Hepatocyte (in vitro differentiated cells): ENCODE data around the gene RAG1. TPM values are rescaled to one million over a fixed set of nuclear protein-coding genes. Genes with fewer than 3 reads are reported as not detected.

ENCODE experiments used
- DNase-seq: peaks from one replicate; pipeline ENCODE4 v3.0.0-alpha.2; 2016; ENCODE audit warnings: low spot score
- H2AFZ ChIP-seq: fragments of 200-600 bp; sonication (generic); 2 replicates; pipeline ENCODE4 v1.6.0; 2016; ENCODE audit warnings: antibody characterized with exemption, mild to moderate bottlenecking
- H3K27ac ChIP-seq: fragments of 200-600 bp; sonication (generic); 2 replicates; pipeline ENCODE4 v1.5.1; 2016; ENCODE audit warnings: mild to moderate bottlenecking
- H3K27me3 ChIP-seq: fragments of 200-600 bp; sonication (generic); 2 replicates; pipeline ENCODE4 v1.6.1; 2016
- H3K36me3 ChIP-seq: fragments of 200-600 bp; sonication (generic); replicated peaks from 2 replicates; pipeline ENCODE4 v1.5.1; 2016; ENCODE audit warnings: low read depth; ENCODE audit not compliant: insufficient read depth
- H3K4me1 ChIP-seq: fragments of 200-600 bp; sonication (generic); 2 replicates; pipeline ENCODE4 v1.5.1; 2016; ENCODE audit warnings: mild to moderate bottlenecking, moderate library complexity; ENCODE audit not compliant: insufficient read depth
- H3K4me2 ChIP-seq: fragments of 200-600 bp; sonication (generic); 2 replicates; pipeline ENCODE4 v1.6.0; 2016
- H3K4me3 ChIP-seq: fragments of 200-600 bp; sonication (generic); 2 replicates; pipeline ENCODE4 v1.5.1; 2016; ENCODE audit warnings: mild to moderate bottlenecking
- H3K79me2 ChIP-seq: fragments of 200-600 bp; sonication (generic); 2 replicates; pipeline ENCODE4 v1.6.0; 2017; ENCODE audit warnings: mild to moderate bottlenecking
- H3K9me2 ChIP-seq: fragments of 200-600 bp; sonication (generic); replicated peaks from 2 replicates; pipeline ENCODE4 v1.6.0; 2017; ENCODE audit warnings: mild to moderate bottlenecking; ENCODE audit not compliant: insufficient read depth
- H3K9me3 ChIP-seq: fragments of 200-600 bp; sonication (generic); 2 replicates; pipeline ENCODE4 v1.5.1; 2016; ENCODE audit warnings: low read depth, mild to moderate bottlenecking
- H4K20me1 ChIP-seq: fragments of 200-600 bp; sonication (generic); 2 replicates; pipeline ENCODE4 v1.6.0; 2016; ENCODE audit warnings: mild to moderate bottlenecking; ENCODE audit not compliant: insufficient read depth, poor library complexity, severe bottlenecking
- EZH2 ChIP-seq: fragments of 200-600 bp; sonication (generic); IDR thresholded peaks from 2 replicates; pipeline ENCODE4 v1.6.1; 2016; ENCODE audit warnings: antibody characterized with exemption, mild to moderate bottlenecking, borderline replicate concordance
- EZH2phosphoT487 ChIP-seq: fragments of 200-600 bp; sonication (generic); IDR thresholded peaks from one replicate; pipeline ENCODE4 v1.6.1; 2018; ENCODE audit warnings: antibody characterized with exemption, mild to moderate bottlenecking, low read depth, moderate library complexity; ENCODE audit not compliant: unreplicated experiment, severe bottlenecking
- WGBS: methylation state at CpG from one replicate; pipeline ENCODE4 v1.1.6; 2016; ENCODE audit warnings: low lambda C conversion rate; ENCODE audit errors: missing lambda C conversion rate; 5-methylcytosine and 5-hydroxymethylcytosine counted together
- polyA plus RNA-seq: library from polyadenylated mRNA; unstranded; fragments of >200 nt; fragmentation: Nextera tagmentation; extraction: Ambion mirVana; gene quantifications from 2 replicates; pipeline ENCODE4 v1.2.1, GENCODE V29; 2016
- total RNA-seq: library from RNA; depleted of rRNA; stranded (reverse); fragments of >200 nt; gene quantifications from 2 replicates; pipeline ENCODE4 v1.2.3, GENCODE V29; 2014
- TF ChIP-seq, protein P1 (sequence below): fragments of 200-600 bp; sonication (generic); IDR thresholded peaks from 2 replicates; pipeline ENCODE4 v1.5.1; 2016; ENCODE audit warnings: antibody characterized with exemption, mild to moderate bottlenecking; ENCODE audit not compliant: poor library complexity

RAG1 gene
- total and polyA plus RNA-seq, 2 experiments from 2014 or later, result 1.0 to 1.5 TPM

DNA sequence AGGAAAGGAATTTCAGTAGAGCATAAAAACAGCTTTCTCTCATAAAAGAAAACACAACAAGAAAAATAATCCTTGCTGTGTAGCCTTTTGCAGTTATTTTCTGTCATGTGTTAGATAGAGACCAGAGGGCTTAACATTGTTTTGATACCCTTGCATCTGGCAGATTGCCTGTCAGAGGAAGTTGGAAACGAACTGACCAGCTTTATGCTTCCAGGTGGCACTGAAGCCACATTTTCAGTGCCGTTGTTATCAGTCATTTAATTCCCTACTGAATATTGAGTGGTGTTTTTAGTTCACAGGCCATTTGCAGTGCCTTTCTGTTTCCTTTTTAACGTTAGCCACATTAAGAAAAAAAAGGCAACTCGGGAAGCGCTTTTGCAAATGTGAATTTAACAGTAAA is 51.7 kb downstream of the RAG1 start:
- H3K27me3 ChIP-seq, result no peaks in the 10 kb centered on the region
- H3K4me1 ChIP-seq, result peaks cover 4% of the 10 kb centered on the region
- H2AFZ ChIP-seq, result no peak overlapping the region
- H3K4me3 ChIP-seq, result no peak overlapping the region
- H4K20me1 ChIP-seq, result no peaks in the 10 kb centered on the region
- H3K4me2 ChIP-seq, result peak overlapping the region; percentile 40
- H3K9me3 ChIP-seq, result no peaks in the 10 kb centered on the region
- H3K9me2 ChIP-seq, result no peaks in the 10 kb centered on the region
- H3K27ac ChIP-seq, result no peak overlapping the region
- 47% methylated on average over 5 of the region's 5 CpGs for WGBS
- no peaks in the 10 kb centered on the region for H3K79me2 ChIP-seq
- TF ChIP-seq EZH2 (no peak), EZH2phosphoT487 (no peak)
- TF ChIP-seq, protein P1, sequence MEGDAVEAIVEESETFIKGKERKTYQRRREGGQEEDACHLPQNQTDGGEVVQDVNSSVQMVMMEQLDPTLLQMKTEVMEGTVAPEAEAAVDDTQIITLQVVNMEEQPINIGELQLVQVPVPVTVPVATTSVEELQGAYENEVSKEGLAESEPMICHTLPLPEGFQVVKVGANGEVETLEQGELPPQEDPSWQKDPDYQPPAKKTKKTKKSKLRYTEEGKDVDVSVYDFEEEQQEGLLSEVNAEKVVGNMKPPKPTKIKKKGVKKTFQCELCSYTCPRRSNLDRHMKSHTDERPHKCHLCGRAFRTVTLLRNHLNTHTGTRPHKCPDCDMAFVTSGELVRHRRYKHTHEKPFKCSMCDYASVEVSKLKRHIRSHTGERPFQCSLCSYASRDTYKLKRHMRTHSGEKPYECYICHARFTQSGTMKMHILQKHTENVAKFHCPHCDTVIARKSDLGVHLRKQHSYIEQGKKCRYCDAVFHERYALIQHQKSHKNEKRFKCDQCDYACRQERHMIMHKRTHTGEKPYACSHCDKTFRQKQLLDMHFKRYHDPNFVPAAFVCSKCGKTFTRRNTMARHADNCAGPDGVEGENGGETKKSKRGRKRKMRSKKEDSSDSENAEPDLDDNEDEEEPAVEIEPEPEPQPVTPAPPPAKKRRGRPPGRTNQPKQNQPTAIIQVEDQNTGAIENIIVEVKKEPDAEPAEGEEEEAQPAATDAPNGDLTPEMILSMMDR, result no peak
- H3K36me3 ChIP-seq, result no peaks in the 10 kb centered on the region
- no peak for DNase-seq

DNA sequence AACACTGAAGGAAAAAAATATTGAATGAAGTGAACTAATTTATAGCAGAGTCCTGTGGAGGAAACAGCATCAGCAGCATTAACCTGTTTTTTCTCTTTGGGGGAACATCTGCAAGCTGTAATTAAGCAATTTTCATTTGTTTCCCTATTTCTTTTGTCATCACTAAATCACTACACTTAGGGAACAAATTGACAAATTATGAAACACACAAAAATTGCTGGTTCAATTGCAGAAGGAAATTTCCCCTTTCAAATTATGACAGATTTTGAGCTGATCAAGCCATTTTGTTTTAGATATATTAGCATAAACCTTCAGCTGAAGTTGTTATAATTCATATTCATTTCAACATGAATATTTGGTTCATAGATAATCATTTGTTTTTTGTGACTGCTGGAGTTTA is 52.4 kb downstream of the RAG1 start:
- no peak for TF ChIP-seq EZH2
- TF ChIP-seq, protein P1, result no peak
- no peak for TF ChIP-seq EZH2phosphoT487
- no peak overlapping the region for H3K27ac ChIP-seq
- H3K27me3 ChIP-seq, result no peaks in the 10 kb centered on the region
- H3K79me2 ChIP-seq, result no peaks in the 10 kb centered on the region
- no peak overlapping the region for H3K4me3 ChIP-seq
- no peaks in the 10 kb centered on the region for H3K9me2 ChIP-seq
- H4K20me1 ChIP-seq, result no peaks in the 10 kb centered on the region
- no peaks in the 10 kb centered on the region for H3K36me3 ChIP-seq
- H3K9me3 ChIP-seq, result no peaks in the 10 kb centered on the region
- no peak for DNase-seq
- no peak overlapping the region for H3K4me2 ChIP-seq
- no peak overlapping the region for H2AFZ ChIP-seq
- peaks cover 4% of the 10 kb centered on the region for H3K4me1 ChIP-seq

DNA sequence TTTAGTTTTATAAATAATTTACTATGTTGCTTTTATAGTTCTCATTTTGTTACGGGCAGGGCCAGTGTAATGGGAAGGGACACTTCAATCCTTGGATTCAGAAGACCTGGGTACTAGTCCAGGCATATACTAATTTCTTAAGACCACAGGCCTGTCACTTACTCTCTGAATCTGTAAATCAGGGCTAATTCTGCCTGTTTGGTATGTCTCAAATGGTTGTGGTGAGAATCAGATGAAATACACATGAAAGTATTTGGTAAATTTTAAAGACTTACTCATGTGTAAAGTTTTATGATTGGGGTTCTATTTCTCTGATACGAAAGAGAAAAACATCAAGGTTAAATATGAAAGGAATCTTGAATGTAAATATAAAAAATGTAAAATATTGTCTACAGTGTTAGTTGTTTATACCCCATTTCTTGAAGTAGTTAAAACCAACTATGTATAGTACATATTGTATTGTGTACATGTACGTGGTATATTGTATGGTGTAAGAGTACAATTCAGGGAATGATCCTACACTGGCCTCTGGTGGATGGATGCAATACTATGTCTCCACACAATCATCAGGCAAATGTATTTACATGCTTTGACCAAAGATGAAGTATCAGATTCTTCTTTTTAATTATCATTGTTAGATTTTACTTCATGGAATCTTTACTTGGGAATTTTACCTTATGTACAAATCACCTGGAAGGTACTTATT is 54.8 kb downstream of the RAG1 start:
- H3K9me3 ChIP-seq, result no peaks in the 10 kb centered on the region
- H3K27me3 ChIP-seq, result no peaks in the 10 kb centered on the region
- H3K4me2 ChIP-seq, result no peak overlapping the region
- WGBS, result 75% methylated on average over 3 of the region's 3 CpGs
- H2AFZ ChIP-seq, result no peak overlapping the region
- H3K4me1 ChIP-seq, result peaks cover 2% of the 10 kb centered on the region
- TF ChIP-seq, protein P1, result peak; percentile 54
- no peak for TF ChIP-seq EZH2phosphoT487
- H3K79me2 ChIP-seq, result no peaks in the 10 kb centered on the region
- no peak overlapping the region for H3K4me3 ChIP-seq
- H3K27ac ChIP-seq, result no peak overlapping the region
- H3K9me2 ChIP-seq, result no peaks in the 10 kb centered on the region
- peak; percentile 40 for DNase-seq
- no peaks in the 10 kb centered on the region for H4K20me1 ChIP-seq
- H3K36me3 ChIP-seq, result no peaks in the 10 kb centered on the region

DNA sequence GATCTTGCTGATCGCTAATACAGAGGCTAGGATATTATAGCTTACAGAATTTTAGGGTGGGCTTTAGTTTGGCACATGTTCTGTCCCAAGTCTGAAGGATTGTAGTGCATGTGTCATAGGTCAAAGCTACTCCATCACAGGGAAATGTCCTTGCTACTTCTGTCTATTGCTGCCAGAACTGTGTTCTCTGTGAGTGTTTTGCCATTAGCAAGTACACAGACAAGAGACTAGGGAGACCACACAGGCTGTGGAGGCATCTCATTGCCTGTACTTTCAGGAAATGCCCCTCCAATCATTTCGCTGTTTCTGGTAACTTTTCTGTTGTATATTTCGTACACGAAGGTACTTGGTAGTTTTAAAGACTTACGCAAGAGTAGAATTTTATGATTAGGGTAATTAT is 55.7 kb downstream of the RAG1 start:
- WGBS, result 77% methylated on average over 5 of the region's 5 CpGs
- no peaks in the 10 kb centered on the region for H3K4me1 ChIP-seq
- no peak overlapping the region for H3K4me3 ChIP-seq
- no peaks in the 10 kb centered on the region for H3K9me3 ChIP-seq
- no peaks in the 10 kb centered on the region for H3K27me3 ChIP-seq
- TF ChIP-seq EZH2phosphoT487, result no peak
- TF ChIP-seq, protein P1, result no peak
- no peak for TF ChIP-seq EZH2
- H3K27ac ChIP-seq, result no peak overlapping the region
- H4K20me1 ChIP-seq, result no peaks in the 10 kb centered on the region
- H3K36me3 ChIP-seq, result no peaks in the 10 kb centered on the region
- no peak for DNase-seq
- no peak overlapping the region for H2AFZ ChIP-seq
- H3K79me2 ChIP-seq, result no peaks in the 10 kb centered on the region
- no peak overlapping the region for H3K4me2 ChIP-seq
- H3K9me2 ChIP-seq, result no peaks in the 10 kb centered on the region
